Thymus (tissue), 11 donors: ENCODE data around the gene MYZAP. TPM values are rescaled to one million over a fixed set of nuclear protein-coding genes. Genes with fewer than 3 reads are reported as not detected.

Experiments
- DNase-seq, 9 donors: peaks; one replicate each; pipeline ENCODE4 v3.0.0-alpha.2; 2013; ENCODE audit warnings: low spot score in 9 of 9, low read depth in 6 of 9, missing footprints in 1 of 9
- H3K27ac ChIP-seq, 2 donors: one replicate each; pipeline ENCODE4 v1.5.1; 2013; ENCODE audit warnings: control low read depth in 1 of 2, low read depth in 1 of 2, low read length in 1 of 2, mild to moderate bottlenecking in 1 of 2, moderate library complexity in 1 of 2
- H3K27me3 ChIP-seq, 2 donors: one replicate each; pipeline ENCODE4 v1.5.1; 2013; ENCODE audit warnings: low read length in 1 of 2; ENCODE audit not compliant: control insufficient read depth in 2 of 2, insufficient read depth in 1 of 2
- H3K36me3 ChIP-seq, 2 donors: one replicate each; pipeline ENCODE4 v1.5.1; 2013; ENCODE audit warnings: low read length in 1 of 2, mild to moderate bottlenecking in 1 of 2, moderate library complexity in 1 of 2; ENCODE audit not compliant: control insufficient read depth in 2 of 2, insufficient read depth in 2 of 2
- H3K4me1 ChIP-seq, 2 donors: one replicate each; pipeline ENCODE4 v1.5.1; 2013; ENCODE audit warnings: low read length in 2 of 2; ENCODE audit not compliant: control insufficient read depth in 2 of 2, insufficient read depth in 2 of 2
- H3K4me3 ChIP-seq, 2 donors: one replicate each; pipeline ENCODE4 v1.5.1; 2013; ENCODE audit warnings: low read length in 2 of 2, control low read depth in 1 of 2, mild to moderate bottlenecking in 1 of 2
- H3K9me3 ChIP-seq, 2 donors: one replicate each; pipeline ENCODE4 v1.5.1; 2013; ENCODE audit warnings: low read length in 1 of 2, mild to moderate bottlenecking in 1 of 2; ENCODE audit not compliant: control insufficient read depth in 2 of 2, insufficient read depth in 1 of 2
- WGBS: extraction: QIAGEN DNeasy Blood & Tissue Kit; methylation state at CpG from one replicate; pipeline ENCODE4 v1.1.7; 2013; 5-methylcytosine and 5-hydroxymethylcytosine counted together
- polyA plus RNA-seq: library from polyadenylated mRNA; stranded (reverse); fragments of 200-250 nt; gene quantifications from one replicate; pipeline ENCODE4 v1.2.3, GENCODE V29; 2013
- total RNA-seq: library from RNA; stranded (reverse); fragments of 120-200 nt; gene quantifications from one replicate; pipeline ENCODE4 v1.2.4, GENCODE V29; 2013
- donor health status: healthy.

Gene MYZAP
- total and polyA plus RNA-seq, 2 donors = 2.5 to 3.4 TPM

- Histone ChIP-seq H3K4me1 (no peaks in the 10 kb centered on the region), H3K36me3 (no peaks in the 10 kb centered on the region), H3K27me3 (peaks cover 0 to 2% of the 10 kb centered on the region in 2 donors), H3K9me3 (no peaks in the 10 kb centered on the region), H3K27ac (no peak overlapping the region), H3K4me3 (no peak overlapping the region)
- WGBS = 97% methylated on average over 3 of the region's 3 CpGs
- DNase-seq = no peak
These were observed 28.0 kb downstream of the MYZAP start for GRCh38 chr15:57619746-57620145.

GRCh38 chr15:57624730-57625129, 33.0 kb downstream of the MYZAP start:
- Histone ChIP-seq H3K36me3 (no peaks in the 10 kb centered on the region), H3K9me3 (no peaks in the 10 kb centered on the region), H3K27me3 (peaks cover 0 to 2% of the 10 kb centered on the region in 2 donors), H3K4me3 (no peak overlapping the region), H3K27ac (no peak overlapping the region), H3K4me1 (no peaks in the 10 kb centered on the region)
- DNase-seq = no peak
- WGBS = 94% methylated on average over 4 of the region's 4 CpGs

GRCh38 chr15:57625703-57626448, 34.2 kb downstream of the MYZAP start:
- Histone ChIP-seq H3K4me1 (no peaks in the 10 kb centered on the region), H3K9me3 (no peaks in the 10 kb centered on the region), H3K27me3 (peaks cover 0 to 2% of the 10 kb centered on the region in 2 donors), H3K27ac (no peak overlapping the region), H3K4me3 (no peak overlapping the region), H3K36me3 (no peaks in the 10 kb centered on the region)
- 63% methylated on average over 10 of the region's 10 CpGs for WGBS
- no peak for DNase-seq

GRCh38 chr15:57626713-57627440, 35.2 kb downstream of the MYZAP start:
- H3K9me3 ChIP-seq = no peaks in the 10 kb centered on the region
- H3K4me1 ChIP-seq = no peaks in the 10 kb centered on the region
- H3K4me3 ChIP-seq = no peak overlapping the region
- H3K36me3 ChIP-seq = no peaks in the 10 kb centered on the region
- 57% methylated on average over 8 of the region's 8 CpGs for WGBS
- peaks cover 0 to 2% of the 10 kb centered on the region in 2 donors for H3K27me3 ChIP-seq
- H3K27ac ChIP-seq = no peak overlapping the region
- no peak for DNase-seq

- no peaks in the 10 kb centered on the region for H3K9me3 ChIP-seq
- no peaks in the 10 kb centered on the region for H3K4me1 ChIP-seq
- no peaks in the 10 kb centered on the region for H3K36me3 ChIP-seq
- 98% methylated on average over 5 of the region's 5 CpGs for WGBS
- no peaks in the 10 kb centered on the region for H3K27me3 ChIP-seq
- H3K27ac ChIP-seq = no peak overlapping the region
- no peak overlapping the region for H3K4me3 ChIP-seq
- no peak for DNase-seq
These were observed 39.8 kb downstream of the MYZAP start for GRCh38 chr15:57631386-57632110.

- 98% methylated on average over 5 of the region's 5 CpGs for WGBS
- no peaks in the 10 kb centered on the region for H3K36me3 ChIP-seq
These were observed 42.6 kb downstream of the MYZAP start for GRCh38 chr15:57634290-57634689.

GRCh38 chr15:57635300-57635909, 43.7 kb downstream of the MYZAP start:
- no peak for DNase-seq
- H3K9me3 ChIP-seq = no peaks in the 10 kb centered on the region
- WGBS = 91% methylated on average over 7 of the region's 7 CpGs
- no peak overlapping the region for H3K27ac ChIP-seq
- no peak overlapping the region for H3K4me3 ChIP-seq
- no peaks in the 10 kb centered on the region for H3K27me3 ChIP-seq
- H3K36me3 ChIP-seq = no peaks in the 10 kb centered on the region
- no peaks in the 10 kb centered on the region for H3K4me1 ChIP-seq

More at GRCh38 chr15:57634290-57634689, 42.6 kb downstream of the MYZAP start:
- no peaks in the 10 kb centered on the region for H3K27me3 ChIP-seq
- H3K27ac ChIP-seq = no peak overlapping the region
- no peak overlapping the region for H3K4me3 ChIP-seq
- H3K9me3 ChIP-seq = no peaks in the 10 kb centered on the region
- DNase-seq = no peak
- H3K4me1 ChIP-seq = no peaks in the 10 kb centered on the region

- DNase-seq = no peak
- H3K36me3 ChIP-seq = no peaks in the 10 kb centered on the region
- WGBS = 96% methylated on average over 2 of the region's 2 CpGs
- H3K4me1 ChIP-seq = no peaks in the 10 kb centered on the region
- no peak overlapping the region for H3K4me3 ChIP-seq
- H3K27ac ChIP-seq = no peak overlapping the region
- no peaks in the 10 kb centered on the region for H3K9me3 ChIP-seq
- peaks cover 0 to 2% of the 10 kb centered on the region in 2 donors for H3K27me3 ChIP-seq
These were observed 46.1 kb downstream of the MYZAP start for GRCh38 chr15:57637846-57638245.
